H4 (cell line): Measurements from ENCODE around the gene IER3. TPM values are rescaled to one million over a fixed set of nuclear protein-coding genes. Genes with fewer than 3 reads are reported as not detected.
"Not testable (repeated sequence)": the region's sequence is repeated elsewhere in the genome, so short reads cannot be mapped to it uniquely, and the experiment has no call there.

Source experiments
- DNase-seq: peaks from one replicate; pipeline ENCODE4 v3.0.0-alpha.2; 2015; ENCODE audit warnings: low spot score
- total RNA-seq: library from RNA; depleted of rRNA; stranded (reverse); fragments of >200 nt; shearing (Covaris generic); gene quantifications from 2 replicates; pipeline ENCODE4 v1.2.3, GENCODE V29; 2014

IER3 gene
- total RNA-seq, 1 experiment from 2014 or later, result 53.1 TPM

DNA sequence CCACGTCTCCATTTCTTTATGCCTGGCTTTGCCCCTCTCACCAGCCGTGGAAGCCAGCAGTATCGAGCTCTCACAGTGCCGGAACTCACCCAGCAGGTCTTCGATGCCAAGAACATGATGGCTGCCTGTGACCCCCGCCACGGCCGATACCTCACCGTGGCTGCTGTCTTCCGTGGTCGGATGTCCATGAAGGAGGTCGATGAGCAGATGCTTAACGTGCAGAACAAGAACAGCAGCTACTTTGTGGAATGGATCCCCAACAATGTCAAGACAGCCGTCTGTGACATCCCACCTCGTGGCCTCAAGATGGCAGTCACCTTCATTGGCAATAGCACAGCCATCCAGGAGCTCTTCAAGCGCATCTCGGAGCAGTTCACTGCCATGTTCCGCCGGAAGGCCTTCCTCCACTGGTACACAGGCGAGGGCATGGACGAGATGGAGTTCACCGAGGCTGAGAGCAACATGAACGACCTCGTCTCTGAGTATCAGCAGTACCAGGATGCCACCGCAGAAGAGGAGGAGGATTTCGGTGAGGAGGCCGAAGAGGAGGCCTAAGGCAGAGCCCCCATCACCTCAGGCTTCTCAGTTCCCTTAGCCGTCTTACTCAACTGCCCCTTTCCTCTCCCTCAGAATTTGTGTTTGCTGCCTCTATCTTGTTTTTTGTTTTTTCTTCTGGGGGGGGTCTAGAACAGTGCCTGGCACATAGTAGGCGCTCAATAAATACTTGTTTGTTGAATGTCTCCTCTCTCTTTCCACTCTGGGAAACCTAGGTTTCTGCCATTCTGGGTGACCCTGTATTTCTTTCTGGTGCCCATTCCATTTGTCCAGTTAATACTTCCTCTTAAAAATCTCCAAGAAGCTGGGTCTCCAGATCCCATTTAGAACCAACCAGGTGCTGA lies 20.3 kb downstream of the IER3 start:
- not testable (repeated sequence) for DNase-seq

GRCh38 chr6:30723159-30723842 lies 21.0 kb downstream of the IER3 start:
- DNase-seq, result not testable (repeated sequence)

DNA sequence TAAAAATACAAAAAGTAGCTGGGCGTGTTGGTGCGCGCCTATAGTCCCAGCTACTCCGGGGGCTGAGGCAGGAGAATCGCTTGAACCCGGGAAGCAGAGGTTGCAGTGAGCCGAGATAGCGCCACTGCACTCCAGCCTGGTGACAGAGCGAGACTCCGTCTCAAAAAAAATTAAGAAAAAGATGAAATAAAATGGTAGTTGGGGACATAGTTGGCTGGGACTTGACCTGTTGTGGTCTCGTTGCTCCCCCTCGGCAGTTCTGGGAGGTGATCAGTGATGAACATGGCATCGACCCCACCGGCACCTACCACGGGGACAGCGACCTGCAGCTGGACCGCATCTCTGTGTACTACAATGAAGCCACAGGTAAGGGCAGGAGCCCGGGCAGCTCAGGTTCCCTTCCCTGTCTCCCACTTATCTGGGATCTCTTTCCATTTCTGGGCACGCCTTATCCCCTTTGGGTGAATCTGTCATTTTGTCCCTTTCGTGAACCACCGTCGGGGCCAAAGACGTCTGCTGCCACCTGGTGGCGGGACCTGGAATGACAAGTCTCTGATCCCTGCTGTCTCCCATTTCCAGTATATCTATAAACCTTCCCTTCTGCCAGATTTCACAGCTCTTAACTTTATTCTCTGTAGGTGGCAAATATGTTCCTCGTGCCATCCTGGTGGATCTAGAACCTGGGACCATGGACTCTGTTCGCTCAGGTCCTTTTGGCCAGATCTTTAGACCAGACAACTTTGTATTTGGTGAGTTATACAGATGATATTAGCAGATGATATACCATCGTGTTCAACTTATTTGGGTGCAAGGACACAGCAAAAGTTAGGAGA lies 21.9 kb downstream of the IER3 start:
- DNase-seq, result peak; percentile 74

- not testable (repeated sequence) for DNase-seq
Observed at GRCh38 chr6:30722025-30722279, 22.4 kb downstream of the IER3 start.

DNA sequence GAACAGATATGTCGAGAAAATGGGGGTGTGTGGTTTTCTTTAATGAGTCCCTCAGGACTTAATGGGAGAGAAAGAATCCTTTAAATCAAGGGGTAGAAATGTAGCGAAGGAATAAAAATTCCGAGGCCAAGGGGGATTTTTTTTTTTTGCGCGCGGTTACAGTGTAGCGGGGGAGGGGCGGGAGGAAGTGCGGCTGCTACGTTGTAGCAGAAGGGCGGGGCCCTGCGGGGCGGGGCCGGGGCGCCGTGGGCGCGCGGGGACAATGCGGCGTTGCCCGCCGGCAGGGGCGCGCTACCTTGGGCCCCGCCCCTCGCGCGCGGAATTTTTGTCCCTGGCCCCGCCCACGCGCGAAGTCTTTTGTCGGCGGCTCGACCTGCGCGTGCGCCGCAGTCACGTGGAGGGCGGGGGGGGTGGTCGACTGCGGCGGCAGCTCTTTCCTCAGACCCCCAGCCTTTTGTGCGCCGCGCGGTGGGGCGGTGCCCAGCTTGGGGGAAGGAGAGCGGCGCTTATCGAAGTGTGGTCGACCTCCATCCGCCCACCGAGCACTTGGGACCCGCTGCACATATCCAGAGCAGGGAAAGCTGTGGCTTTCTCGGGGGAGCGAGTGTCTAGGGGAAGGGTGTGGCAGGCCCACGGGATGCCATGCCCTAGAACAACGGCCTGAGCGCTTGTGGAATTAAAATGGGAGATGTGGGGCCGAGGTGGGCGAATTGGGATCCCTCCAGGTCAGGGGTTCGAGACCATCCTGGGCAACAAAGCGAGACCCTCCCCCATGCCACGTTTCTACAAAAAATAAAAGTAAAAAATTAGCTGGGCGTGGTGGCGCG lies 22.9 kb downstream of the IER3 start:
- DNase-seq, result peak; percentile 75

GRCh38 chr6:30720738-30721197 lies 23.6 kb downstream of the IER3 start:
- DNase-seq, result peak; percentile 49

DNA sequence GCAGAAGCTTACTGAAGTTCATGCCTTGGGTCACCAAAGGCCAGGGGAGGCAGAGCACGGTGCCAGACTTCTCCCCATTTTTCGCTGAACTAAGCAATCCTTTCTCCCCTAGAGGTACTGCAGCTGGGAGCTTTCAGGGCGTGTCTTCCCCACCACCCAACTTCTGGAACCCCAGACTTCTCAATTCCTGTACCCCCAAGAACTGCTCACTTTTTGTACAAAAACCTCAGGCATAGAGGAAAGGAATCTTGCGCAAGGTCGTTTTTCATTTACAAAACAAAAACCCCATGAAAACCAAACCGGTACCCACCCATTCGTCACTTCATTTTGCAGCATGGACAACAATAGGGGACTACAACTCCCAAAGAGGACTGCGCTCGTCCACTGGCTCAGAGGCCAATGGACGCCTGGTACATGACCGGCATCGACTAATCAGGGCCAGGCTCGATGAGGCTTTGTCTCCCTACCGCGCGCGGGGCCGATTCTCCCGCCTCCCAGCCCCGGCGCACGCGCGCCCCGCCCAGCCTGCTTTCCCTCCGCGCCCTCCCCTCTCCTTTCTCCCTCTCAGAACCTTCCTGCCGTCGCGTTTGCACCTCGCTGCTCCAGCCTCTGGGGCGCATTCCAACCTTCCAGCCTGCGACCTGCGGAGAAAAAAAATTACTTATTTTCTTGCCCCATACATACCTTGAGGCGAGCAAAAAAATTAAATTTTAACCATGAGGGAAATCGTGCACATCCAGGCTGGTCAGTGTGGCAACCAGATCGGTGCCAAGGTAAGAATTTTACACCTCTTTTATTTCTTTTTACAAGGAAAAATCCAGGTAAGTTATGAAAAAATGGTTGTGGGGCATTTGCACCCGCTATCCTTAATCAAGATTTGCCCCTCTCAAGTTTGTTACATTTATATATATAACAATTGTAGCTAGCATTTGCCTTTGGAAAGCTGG lies 24.3 kb downstream of the IER3 start, which contains the start of gene TUBB:
TSS of gene TUBB (plus strand) at position 562 of the 947 bp plus-strand sequence. CDS start at position 717, 155 bp downstream.
- DNase-seq, result peak; percentile 98

- DNase-seq, result no peak
Observed at GRCh38 chr6:30719356-30719755, 25.0 kb downstream of the IER3 start.

- not testable (repeated sequence) for DNase-seq
Observed at GRCh38 chr6:30717845-30718720, 26.3 kb downstream of the IER3 start.

DNA sequence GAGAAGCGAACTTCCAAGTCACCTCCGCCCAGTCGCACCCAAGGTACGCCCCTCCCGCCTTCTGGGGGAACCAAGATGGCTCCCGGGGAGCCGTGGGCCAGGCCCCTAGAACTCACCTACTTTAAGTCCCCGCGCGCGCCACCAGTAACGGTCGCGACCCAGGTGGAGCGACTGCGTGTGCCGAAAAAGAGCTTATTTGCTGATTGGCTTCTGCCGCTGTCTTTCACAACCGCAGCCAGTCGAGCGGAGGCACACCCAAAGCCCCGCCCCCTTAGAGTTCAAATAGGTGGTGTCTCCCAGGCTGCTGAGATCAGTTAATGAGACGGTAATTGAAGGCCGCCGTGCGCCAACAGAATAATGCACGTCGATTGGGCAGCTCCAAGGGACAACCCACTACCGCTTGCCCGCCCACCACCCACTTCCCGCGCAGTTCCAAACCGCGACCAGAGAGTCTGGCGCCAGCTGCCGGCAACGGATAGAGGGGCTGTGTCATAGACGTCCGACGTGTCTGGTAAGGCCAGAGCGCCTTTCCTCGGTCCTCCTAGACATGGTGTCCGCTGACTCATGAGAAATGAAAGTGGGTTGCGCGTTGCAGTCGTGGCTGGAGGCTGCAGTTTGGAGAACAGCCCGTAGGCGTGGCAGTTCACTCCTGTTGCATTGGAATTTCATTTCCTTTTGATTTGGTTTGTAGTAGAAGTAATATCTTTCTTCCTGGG lies 27.1 kb downstream of the IER3 start, which contains the start of gene MDC1:
TSS of gene MDC1 (minus strand) at position 153 of the 716 bp plus-strand sequence. CDS start 2,106 bp downstream, outside the sequence.
- DNase-seq, result peak; percentile 100

GRCh38 chr6:30716879-30717128 lies 27.5 kb downstream of the IER3 start:
- DNase-seq, result no peak

- DNase-seq, result no peak
Observed at GRCh38 chr6:30714263-30714662, 30.1 kb downstream of the IER3 start.

DNA sequence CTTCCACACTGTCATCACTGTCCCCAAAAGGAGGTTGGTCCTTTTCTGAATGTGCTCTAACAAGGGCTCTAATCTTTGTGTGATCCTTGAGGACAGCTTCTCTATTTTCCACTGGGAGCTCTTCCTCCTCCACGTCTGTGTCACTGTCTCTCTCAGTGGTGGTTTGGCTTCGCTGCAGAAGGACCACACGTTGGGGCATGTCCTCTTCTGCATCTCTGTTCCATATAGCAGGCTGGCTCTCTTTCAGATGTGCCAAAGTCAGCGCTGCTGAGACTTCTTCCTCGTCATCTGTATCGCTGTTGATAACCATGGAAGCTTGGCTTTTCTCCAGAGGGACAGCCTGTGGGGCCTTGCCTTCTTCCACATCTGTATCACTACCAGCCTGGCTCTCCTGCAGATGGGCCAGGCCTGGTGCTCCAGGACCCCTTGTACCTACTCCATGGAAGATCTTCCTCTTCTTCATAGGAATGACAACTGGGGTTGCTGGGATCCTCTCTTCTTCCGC lies 31.9 kb downstream of the IER3 start:
- no peak for DNase-seq

- no peak for DNase-seq
Observed at GRCh38 chr6:30711758-30712380, 32.5 kb downstream of the IER3 start.

DNA sequence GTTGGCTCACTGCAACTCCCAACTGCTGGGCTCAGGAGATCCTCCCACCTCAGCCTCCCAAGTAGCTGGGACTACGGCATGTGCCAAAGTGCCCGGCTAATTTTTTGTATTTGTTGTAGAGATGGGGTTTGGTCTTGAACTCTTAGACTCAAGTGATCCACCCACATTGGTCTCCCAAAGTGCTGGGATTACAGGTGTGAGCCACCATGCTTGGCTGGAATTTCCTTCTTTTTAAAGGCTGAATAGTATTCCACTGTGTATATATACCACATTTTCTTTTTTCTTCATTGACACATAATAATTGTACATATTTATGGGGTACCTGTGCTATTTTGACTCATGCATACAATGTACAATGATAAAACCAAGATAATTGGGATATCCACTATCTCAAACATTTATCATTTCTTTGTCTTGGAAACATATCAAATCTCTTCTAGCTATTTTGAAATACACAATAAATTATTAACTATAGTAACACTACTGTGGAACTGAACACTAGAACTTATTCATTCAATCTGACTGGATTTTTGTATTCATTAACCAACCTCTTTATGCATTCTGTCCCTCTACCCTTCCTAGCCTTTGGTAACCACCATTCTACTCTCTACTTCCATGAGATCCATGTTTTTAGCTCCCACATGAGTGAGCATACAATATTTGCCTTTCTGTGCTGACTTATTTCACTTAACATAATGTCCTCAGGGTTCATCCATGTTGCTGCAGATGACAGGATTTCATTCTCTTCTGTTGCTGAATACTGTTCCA lies 35.1 kb downstream of the IER3 start:
- no peak for DNase-seq

DNA sequence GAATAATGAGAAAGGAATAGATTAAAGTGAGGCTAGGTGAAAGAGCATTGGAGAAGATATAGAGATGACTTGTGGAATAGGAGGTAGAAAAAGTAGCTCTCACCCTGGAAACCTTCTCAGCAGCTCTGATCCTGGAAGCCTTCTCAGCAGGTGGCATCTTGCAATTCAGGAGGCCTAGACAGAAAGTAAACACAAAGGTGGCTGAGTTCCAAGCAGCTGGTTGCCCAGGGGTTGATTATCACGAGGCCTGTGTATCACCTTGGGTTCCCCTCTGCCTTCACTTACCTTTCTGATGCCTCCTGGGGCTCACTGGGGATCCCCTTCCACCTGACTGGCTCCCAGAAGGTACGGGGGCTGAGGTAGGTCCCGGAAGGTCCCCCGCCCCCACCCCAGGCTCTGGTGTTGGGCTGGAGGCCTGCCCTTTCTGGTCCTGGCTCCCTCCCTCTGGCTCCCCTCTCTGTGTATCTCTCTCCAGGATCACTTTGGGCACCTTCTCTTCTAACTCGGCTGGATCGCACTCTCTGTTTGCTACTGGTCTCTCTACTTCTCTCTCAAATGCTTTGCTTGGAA lies 37.0 kb downstream of the IER3 start:
- peak; percentile 40 for DNase-seq

DNA sequence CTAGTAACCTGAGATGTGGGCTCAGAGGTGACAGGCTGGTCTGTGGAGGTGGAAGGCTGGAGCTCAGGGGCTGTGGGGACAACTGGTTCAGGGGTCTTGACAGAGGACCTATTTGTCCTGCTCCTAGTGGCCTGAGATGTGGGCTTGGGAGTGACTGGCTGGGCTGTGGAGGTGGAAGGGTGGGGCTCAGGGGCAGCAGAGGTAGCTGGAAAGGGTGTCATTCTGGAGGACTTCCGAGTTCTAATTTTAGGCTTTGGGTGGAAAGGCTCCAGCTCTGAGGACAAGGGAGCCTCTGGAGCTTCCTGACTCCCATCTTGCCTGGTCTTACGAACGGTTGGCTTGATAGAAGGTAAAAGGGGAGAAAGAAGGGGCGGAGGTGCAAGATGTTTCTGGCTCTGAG lies 38.7 kb downstream of the IER3 start:
- DNase-seq, result no peak
